Measurements from ENCODE around the gene E4F1.
"Not testable (repeated sequence)": the region's sequence is repeated elsewhere in the genome, so short reads cannot be mapped to it uniquely, and the experiment has no call there.

E4F1 gene

DNA sequence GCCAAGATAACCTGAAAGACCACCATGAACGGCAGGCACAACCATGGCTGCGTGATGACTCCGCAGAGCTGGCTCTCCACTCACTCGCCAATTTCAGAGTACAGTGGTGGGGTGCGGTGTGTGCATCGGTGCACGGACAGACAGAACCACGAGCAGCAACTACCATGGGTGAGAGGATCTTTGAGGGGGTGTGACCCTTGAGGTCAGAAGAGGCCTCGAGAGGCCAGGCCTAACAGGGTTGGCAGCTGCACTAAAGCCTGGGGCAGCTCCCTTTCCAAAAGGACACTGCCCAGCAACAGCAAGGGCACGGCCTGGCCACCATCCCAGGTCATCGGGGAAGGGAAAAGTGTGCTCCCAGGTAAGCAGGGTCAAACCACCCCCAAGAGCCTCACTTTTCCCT is 29.9 kb downstream of the E4F1 start:
- H3K4me3 ChIP-seq (ENCODE audit: insufficient read depth in 1 of 2, low read depth in 1 of 2, low read length in 2 of 2), result no peak overlapping the region
- peaks cover 21% of the 10 kb centered on the region for H3K79me1 ChIP-seq (replicated peaks; ENCODE audit: low read length, poor library complexity, severe bottlenecking)
- H2BK15ac ChIP-seq (ENCODE audit: low read depth, poor library complexity, severe bottlenecking), result no peak overlapping the region
- H3K4me1 ChIP-seq (ENCODE audit: control insufficient read depth, insufficient read depth, low read depth, low read length), result peaks cover 16% of the 10 kb centered on the region
- no peak overlapping the region for H2BK12ac ChIP-seq (ENCODE audit: low read length in 2 of 2)
- no peak overlapping the region for H3K18ac ChIP-seq (ENCODE audit: low read depth in 1 of 2, low read length in 2 of 2)
- WGBS, result 90% methylated on average over 9 of the region's 11 CpGs
- no peak overlapping the region for H3K4me2 ChIP-seq (ENCODE audit: low read length, poor library complexity, severe bottlenecking)
- H4K91ac ChIP-seq (ENCODE audit: low read length), result no peak overlapping the region
- H3K9me3 ChIP-seq (ENCODE audit: control insufficient read depth, low read length), result no peaks in the 10 kb centered on the region
- H3K23ac ChIP-seq (ENCODE audit: low read length in 2 of 2), result no peak overlapping the region
- H3K4ac ChIP-seq (ENCODE audit: low read depth in 1 of 2, low read length in 2 of 2), result no peak overlapping the region
- DNase-seq, result no peak
- H2AFZ ChIP-seq (ENCODE audit: low read depth, low read length), result no peak overlapping the region
- H3K27ac ChIP-seq (ENCODE audit: low read length, poor library complexity, severe bottlenecking), result no peak overlapping the region
- no peak overlapping the region for H4K8ac ChIP-seq (ENCODE audit: low read length)
- H3K36me3 ChIP-seq (ENCODE audit: control insufficient read depth in 1 of 2, insufficient read depth in 2 of 2, low read depth in 1 of 2, low read length in 2 of 2), result peaks cover 60 to 62% of the 10 kb centered on the region in 2 experiments
- H3K27me3 ChIP-seq (ENCODE audit: control insufficient read depth in 1 of 2, insufficient read depth in 1 of 2, low read length in 2 of 2), result no peaks in the 10 kb centered on the region
- H3K9ac ChIP-seq (ENCODE audit: low read length), result no peak overlapping the region
- no peak overlapping the region for H2BK5ac ChIP-seq (ENCODE audit: low read depth, low read length, poor library complexity, severe bottlenecking)
- H3K14ac ChIP-seq (ENCODE audit: low read length in 2 of 2), result no peak overlapping the region
- H2BK120ac ChIP-seq (ENCODE audit: low read depth, low read length), result no peak overlapping the region
- no peak overlapping the region for H2AK5ac ChIP-seq (ENCODE audit: low read length, severe bottlenecking)

DNA sequence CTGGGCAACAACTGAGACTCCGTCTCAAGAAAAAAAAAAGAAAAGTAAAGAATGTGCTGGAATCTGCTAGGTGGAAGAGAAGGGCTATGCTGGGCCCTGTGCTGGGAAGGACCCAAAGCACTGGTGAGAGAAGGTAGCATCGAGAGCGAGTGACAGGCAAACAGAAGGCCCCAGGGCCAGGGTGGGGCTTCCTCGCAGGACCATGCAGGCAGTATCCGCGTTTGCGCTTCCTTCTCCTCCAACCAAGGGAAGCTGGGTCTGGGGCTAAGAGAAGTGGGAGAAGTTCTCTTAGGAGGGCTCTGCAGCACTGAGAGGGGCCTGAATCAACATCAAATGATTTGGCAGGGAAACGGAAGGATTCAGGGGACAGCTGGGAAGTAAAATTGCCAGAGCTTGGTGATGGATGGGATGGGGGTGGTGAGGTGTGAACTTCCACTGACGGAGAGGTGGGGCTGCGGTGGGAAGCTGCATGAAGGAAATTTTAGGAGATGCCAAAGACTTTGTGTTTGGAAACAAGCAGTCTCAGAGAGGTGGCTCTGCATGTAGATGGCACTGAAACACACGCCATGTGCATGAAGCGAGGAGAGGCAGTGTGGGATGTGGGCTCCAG is 33.2 kb downstream of the E4F1 start:
- Histone ChIP-seq H3K18ac (ENCODE audit: low read depth in 1 of 2, low read length in 2 of 2) (no peak overlapping the region), H3K14ac (ENCODE audit: low read length in 2 of 2) (no peak overlapping the region), H2AFZ (ENCODE audit: low read depth, low read length) (no peak overlapping the region), H3K9me3 (ENCODE audit: control insufficient read depth, low read length) (no peaks in the 10 kb centered on the region), H3K27ac (ENCODE audit: low read length, poor library complexity, severe bottlenecking) (no peak overlapping the region), H3K4ac (ENCODE audit: low read depth in 1 of 2, low read length in 2 of 2) (no peak overlapping the region), H3K23ac (ENCODE audit: low read length in 2 of 2) (no peak overlapping the region), H2BK5ac (ENCODE audit: low read depth, low read length, poor library complexity, severe bottlenecking) (no peak overlapping the region), H2AK5ac (ENCODE audit: low read length, severe bottlenecking) (no peak overlapping the region), H3K4me1 (ENCODE audit: control insufficient read depth, insufficient read depth, low read depth, low read length) (peaks cover 9% of the 10 kb centered on the region), H2BK12ac (ENCODE audit: low read length in 2 of 2) (no peak overlapping the region), H3K4me3 (ENCODE audit: insufficient read depth in 1 of 2, low read depth in 1 of 2, low read length in 2 of 2) (no peak overlapping the region), H2BK15ac (ENCODE audit: low read depth, poor library complexity, severe bottlenecking) (no peak overlapping the region), H3K79me1 (replicated peaks; ENCODE audit: low read length, poor library complexity, severe bottlenecking) (peaks cover 18% of the 10 kb centered on the region), H3K4me2 (ENCODE audit: low read length, poor library complexity, severe bottlenecking) (no peak overlapping the region), H3K27me3 (ENCODE audit: control insufficient read depth in 1 of 2, insufficient read depth in 1 of 2, low read length in 2 of 2) (no peaks in the 10 kb centered on the region), H4K8ac (ENCODE audit: low read length) (no peak overlapping the region), H3K36me3 (ENCODE audit: control insufficient read depth in 1 of 2, insufficient read depth in 2 of 2, low read depth in 1 of 2, low read length in 2 of 2) (peaks cover 72 to 90% of the 10 kb centered on the region in 2 experiments), H4K91ac (ENCODE audit: low read length) (no peak overlapping the region), H3K9ac (ENCODE audit: low read length) (no peak overlapping the region), H2BK120ac (ENCODE audit: low read depth, low read length) (no peak overlapping the region)
- no peak for DNase-seq
- 97% methylated on average over 12 of the region's 12 CpGs for WGBS

GRCh38 chr16:2257726-2258125 is 34.3 kb downstream of the E4F1 start:
- Histone ChIP-seq H2AK5ac (ENCODE audit: low read length, severe bottlenecking) (no peak overlapping the region), H4K8ac (ENCODE audit: low read length) (no peak overlapping the region), H3K9me3 (ENCODE audit: control insufficient read depth, low read length) (no peaks in the 10 kb centered on the region), H2AFZ (ENCODE audit: low read depth, low read length) (no peak overlapping the region), H3K4me1 (ENCODE audit: control insufficient read depth, insufficient read depth, low read depth, low read length) (peaks cover 2% of the 10 kb centered on the region), H3K36me3 (ENCODE audit: control insufficient read depth in 1 of 2, insufficient read depth in 2 of 2, low read depth in 1 of 2, low read length in 2 of 2) (peaks cover 73 to 96% of the 10 kb centered on the region in 2 experiments), H3K14ac (ENCODE audit: low read length in 2 of 2) (no peak overlapping the region), H3K4me2 (ENCODE audit: low read length, poor library complexity, severe bottlenecking) (no peak overlapping the region), H3K9ac (ENCODE audit: low read length) (no peak overlapping the region), H4K91ac (ENCODE audit: low read length) (no peak overlapping the region), H2BK15ac (ENCODE audit: low read depth, poor library complexity, severe bottlenecking) (no peak overlapping the region), H3K27ac (ENCODE audit: low read length, poor library complexity, severe bottlenecking) (no peak overlapping the region), H3K18ac (ENCODE audit: low read depth in 1 of 2, low read length in 2 of 2) (no peak overlapping the region), H3K4ac (ENCODE audit: low read depth in 1 of 2, low read length in 2 of 2) (no peak overlapping the region), H2BK120ac (ENCODE audit: low read depth, low read length) (no peak overlapping the region), H2BK12ac (ENCODE audit: low read length in 2 of 2) (no peak overlapping the region), H3K27me3 (ENCODE audit: control insufficient read depth in 1 of 2, insufficient read depth in 1 of 2, low read length in 2 of 2) (no peaks in the 10 kb centered on the region), H2BK5ac (ENCODE audit: low read depth, low read length, poor library complexity, severe bottlenecking) (no peak overlapping the region), H3K4me3 (ENCODE audit: insufficient read depth in 1 of 2, low read depth in 1 of 2, low read length in 2 of 2) (no peak overlapping the region), H3K23ac (ENCODE audit: low read length in 2 of 2) (no peak overlapping the region), H3K79me1 (replicated peaks; ENCODE audit: low read length, poor library complexity, severe bottlenecking) (peaks cover 19% of the 10 kb centered on the region)
- WGBS, result 93% methylated on average over 5 of the region's 6 CpGs
- no peak for DNase-seq

- not testable (repeated sequence) for H3K27ac ChIP-seq (ENCODE audit: low read length, poor library complexity, severe bottlenecking); H3K4me3 ChIP-seq (ENCODE audit: insufficient read depth in 1 of 2, low read depth in 1 of 2, low read length in 2 of 2); H4K91ac ChIP-seq (ENCODE audit: low read length); H3K27me3 ChIP-seq (ENCODE audit: control insufficient read depth in 1 of 2, insufficient read depth in 1 of 2, low read length in 2 of 2); H3K4ac ChIP-seq (ENCODE audit: low read depth in 1 of 2, low read length in 2 of 2); H3K4me1 ChIP-seq (ENCODE audit: control insufficient read depth, insufficient read depth, low read depth, low read length); H2AFZ ChIP-seq (ENCODE audit: low read depth, low read length); H3K14ac ChIP-seq (ENCODE audit: low read length in 2 of 2); H3K9me3 ChIP-seq (ENCODE audit: control insufficient read depth, low read length); DNase-seq; H3K23ac ChIP-seq (ENCODE audit: low read length in 2 of 2); H2BK15ac ChIP-seq (ENCODE audit: low read depth, poor library complexity, severe bottlenecking); H4K8ac ChIP-seq (ENCODE audit: low read length); H3K4me2 ChIP-seq (ENCODE audit: low read length, poor library complexity, severe bottlenecking); H2BK120ac ChIP-seq (ENCODE audit: low read depth, low read length); H2BK5ac ChIP-seq (ENCODE audit: low read depth, low read length, poor library complexity, severe bottlenecking); H2AK5ac ChIP-seq (ENCODE audit: low read length, severe bottlenecking); H2BK12ac ChIP-seq (ENCODE audit: low read length in 2 of 2); H3K18ac ChIP-seq (ENCODE audit: low read depth in 1 of 2, low read length in 2 of 2); H3K9ac ChIP-seq (ENCODE audit: low read length)
- WGBS, result 98% methylated on average over 7 of the region's 7 CpGs
- Histone ChIP-seq H3K36me3 (ENCODE audit: control insufficient read depth in 1 of 2, insufficient read depth in 2 of 2, low read depth in 1 of 2, low read length in 2 of 2) (peaks cover 72 to 96% of the 10 kb centered on the region in 2 experiments), H3K79me1 (replicated peaks; ENCODE audit: low read length, poor library complexity, severe bottlenecking) (peaks cover 19% of the 10 kb centered on the region)
Observed at GRCh38 chr16:2258530-2258929, 35.1 kb downstream of the E4F1 start.
